K562 (cell line): Measurements from ENCODE around the gene UGT2B28. TPM values are rescaled to one million over a fixed set of nuclear protein-coding genes. Genes with fewer than 3 reads are reported as not detected.
"Not testable (repeated sequence)": the region's sequence is repeated elsewhere in the genome, so short reads cannot be mapped to it uniquely, and the experiment has no call there.

Experiments used
- ATAC-seq: fragments of 200-7000 bp; cut with Tn5 transposase; 3 replicates; pipeline ENCODE4 v1.9.1; 2020; ENCODE audit warnings: moderate library complexity
- BruUV-seq: library from RNA; stranded (reverse); fragments of 400-500 nt; replicated peaks from 2 replicates; lab custom pipeline; 2021; lab: Mats Ljungman, UMichigan
- CTCF ChIA-PET: fragments of 300-600 bp; formaldehyde crosslinking; extraction: SDS; loops from one replicate; lab custom pipeline; 2021; ENCODE audit warnings: low intra/inter-chr PET ratio; lab: Yijun Ruan, JAX
- POLR2A ChIA-PET: fragments of 300-600, 350-650 bp; sonication (Branson Sonifier 250); formaldehyde crosslinking; extraction: SDS; loops from one replicate; lab custom pipeline; 2021; ENCODE audit warnings: antibody characterized with exemption, inconsistent platforms; lab: Yijun Ruan, JAX
- DNase-seq, 4 experiments: peaks; one replicate each; pipeline versions ENCODE4 v3.0.0 to v3.0.0-alpha.2; 2011 to 2018; ENCODE audit warnings: low spot score in 3 of 4, mixed read lengths in 3 of 4; ENCODE audit errors: extremely low read depth in 1 of 4
- FAIRE-seq: peaks from 2 replicates; lab custom pipeline; 2011; peaks lifted over from hg19 to GRCh38; lab: Jason Lieb, UNC
- H2AFZ ChIP-seq: 2 replicates; pipeline ENCODE4 v1.6.0; 2011; ENCODE audit warnings: low read depth, low read length, control low read depth, inconsistent platforms
- H3K27ac ChIP-seq: fragments of 200-600 bp; 3 replicates; pipeline ENCODE4 v1.8.0; 2011; ENCODE audit warnings: low read depth, mild to moderate bottlenecking, control low read depth, inconsistent platforms, low read length, moderate library complexity, mixed read lengths; ENCODE audit errors: extremely low read depth
- H3K27me3 ChIP-seq, 2 experiments: fragments of 300-600 bp in 1 of 2; 2 replicates in 1 of 2; 3 replicates in 1 of 2; pipeline versions ENCODE4 v1.6.0 to v1.8.0; 2011; ENCODE audit warnings: inconsistent platforms in 2 of 2, low read length in 2 of 2, mild to moderate bottlenecking in 1 of 2, mixed read lengths in 1 of 2, moderate library complexity in 1 of 2; ENCODE audit not compliant: control insufficient read depth in 2 of 2, insufficient read depth in 2 of 2
- H3K36me3 ChIP-seq: fragments of 300-600 bp; 3 replicates; pipeline ENCODE4 v1.8.0; 2011; ENCODE audit warnings: mild to moderate bottlenecking, low read length, inconsistent platforms; ENCODE audit not compliant: control insufficient read depth, insufficient read depth
- H3K4me1 ChIP-seq, 2 experiments: fragments of 200-600 bp in 1 of 2; replicated peaks in 1 of 2; 2 replicates in 1 of 2; 3 replicates in 1 of 2; pipeline versions ENCODE4 v1.5.1 to v1.8.0; 2011; ENCODE audit warnings: inconsistent platforms in 2 of 2, low read length in 2 of 2, mild to moderate bottlenecking in 1 of 2, mixed read lengths in 1 of 2, moderate library complexity in 1 of 2; ENCODE audit not compliant: control insufficient read depth in 2 of 2, insufficient read depth in 2 of 2
- H3K4me2 ChIP-seq: 2 replicates; pipeline ENCODE4 v1.6.1; 2011; ENCODE audit warnings: low read length, control low read depth, inconsistent platforms, mixed read lengths; ENCODE audit not compliant: insufficient read depth
- H3K4me3 ChIP-seq: fragments of 200-600 bp; sonication (generic), shearing (Covaris generic); 2 replicates; pipeline ENCODE4 v1.5.1; 2016; ENCODE audit warnings: control low read depth, inconsistent platforms
- H3K79me2 ChIP-seq: fragments of 200-600 bp; 3 replicates; pipeline ENCODE4 v1.8.0; 2011; ENCODE audit warnings: low read length, inconsistent platforms; ENCODE audit not compliant: control insufficient read depth, insufficient read depth
- H3K9ac ChIP-seq, 2 experiments: 2 replicates each; pipeline versions ENCODE4 v1.6.0 to v1.6.1; 2011; ENCODE audit warnings: low read depth in 2 of 2, low read length in 2 of 2, control low read depth in 1 of 2, inconsistent platforms in 1 of 2, mild to moderate bottlenecking in 1 of 2, mixed read lengths in 1 of 2; ENCODE audit not compliant: insufficient read depth in 1 of 2
- H3K9me1 ChIP-seq: one replicate; pipeline ENCODE4 v1.6.0; 2011; ENCODE audit warnings: inconsistent platforms, mild to moderate bottlenecking, low read length, moderate library complexity; ENCODE audit not compliant: control insufficient read depth, insufficient read depth
- H3K9me3 ChIP-seq: replicated peaks from 2 replicates; pipeline ENCODE4 v1.5.1; 2011; ENCODE audit warnings: low read depth, low read length, inconsistent platforms; ENCODE audit not compliant: control insufficient read depth, insufficient read depth
- H4K20me1 ChIP-seq: replicated peaks from 2 replicates; pipeline ENCODE4 v1.6.1; 2011; ENCODE audit warnings: low read length, inconsistent platforms, mixed read lengths; ENCODE audit not compliant: control insufficient read depth, insufficient read depth
- ZBTB40 ChIP-seq, 2 experiments: fragments of 450-650 bp in 1 of 2; sonication (generic) in 1 of 2; formaldehyde crosslinking in 1 of 2; IDR thresholded peaks; 2 replicates each; pipeline versions ENCODE4 v1.7.1 to v1.9.0; 2016 to 2022; ENCODE audit warnings: inconsistent platforms in 1 of 2, mild to moderate bottlenecking in 1 of 2, missing genetic modification reagents in 1 of 2
- WGBS: fragments of 100-300 bp; shearing (Covaris generic); methylation state at CpG from one replicate; pipeline ENCODE4 v1.1.6; 2016; ENCODE audit warnings: low coverage, mixed read lengths; ENCODE audit not compliant: insufficient coverage; ENCODE audit errors: missing lambda C conversion rate; 5-methylcytosine and 5-hydroxymethylcytosine counted together
- in situ Hi-C: fragments of 300-500 bp; cut with MboI; formaldehyde crosslinking; loops from 4 replicates; pipeline ENCODE4 v1.15.0; 2018; ENCODE audit warnings: inconsistent platforms, mixed read lengths
- intact Hi-C: fragments of 100-400 bp; cut with micrococcal nuclease; formaldehyde crosslinking; loops from 2 replicates; pipeline ENCODE4 v1.14.2; 2022
- polyA plus RNA-seq, 8 experiments: library from polyadenylated mRNA; depleted of rRNA in 4 of 8; stranded (reverse) in 5 of 8; unstranded in 3 of 8; fragments of >200 nt; fragmentation: Nextera tagmentation in 2 of 8; fragmentation: Illumina TruSeq in 1 of 8; extraction: Ambion mirVana in 2 of 8; extraction: Trizol in 1 of 8; gene quantifications; 2 replicates each; pipeline versions ENCODE4 v1.2.1 to v1.2.3, GENCODE V29; 2011 to 2014; ENCODE audit warnings: inconsistent platforms in 1 of 8, missing spikeins in 1 of 8
- total RNA-seq, 7 experiments: library from RNA; depleted of rRNA in 6 of 7; stranded (reverse); fragments of >200 nt in 6 of 7; fragmentation: Illumina TruSeq in 2 of 7; extraction: Trizol in 2 of 7; gene quantifications; 2 replicates each; pipeline versions ENCODE4 v1.2.1 to v1.2.3, GENCODE V29; 2011 to 2021; ENCODE audit warnings: low replicate concordance in 1 of 7

The UGT2B28 gene
- total and polyA plus RNA-seq, 9 of the 15 experiments (the other 6 are each of a cell fraction or from before 2014, with no cell fraction given) = not detected

- TF ChIP-seq ZBTB40 (IDR thresholded peaks at IDR 0.05) (no peak), ZBTB40 (CRISPR knock-in tag; IDR thresholded peaks at IDR 0.05) (no peak)
Observed at GRCh38 chr4:69330345-69331047, 50.2 kb downstream of the UGT2B28 start (continued).

GRCh38 chr4:69331304-69331703, 51.0 kb downstream of the UGT2B28 start:
- H3K4me3 ChIP-seq, H3K36me3 ChIP-seq, H3K27me3 ChIP-seq, POLR2A ChIA-PET, DNase-seq, H2AFZ ChIP-seq, CTCF ChIA-PET, H3K27ac ChIP-seq, H4K20me1 ChIP-seq, H3K9me1 ChIP-seq, in situ Hi-C loops, H3K4me1 ChIP-seq, intact Hi-C loops, ATAC-seq, H3K4me2 ChIP-seq, H3K9me3 ChIP-seq, FAIRE-seq, H3K79me2 ChIP-seq, H3K9ac ChIP-seq, BruUV-seq: not testable (repeated sequence)
- WGBS = 19% methylated on average over 2 of the region's 2 CpGs

GRCh38 chr4:69335485-69335884, 55.2 kb downstream of the UGT2B28 start:
- H3K4me3 ChIP-seq, DNase-seq, intact Hi-C loops, H2AFZ ChIP-seq, H3K79me2 ChIP-seq, H3K36me3 ChIP-seq, BruUV-seq, ATAC-seq, in situ Hi-C loops, POLR2A ChIA-PET, FAIRE-seq, H3K27ac ChIP-seq, H3K9me3 ChIP-seq, H3K4me2 ChIP-seq, CTCF ChIA-PET, H3K9me1 ChIP-seq, H4K20me1 ChIP-seq, H3K27me3 ChIP-seq, H3K9ac ChIP-seq, H3K4me1 ChIP-seq: not testable (repeated sequence)
